HG02943 (cell line): Measurements from ENCODE around the gene GAP43.
"Not testable (repeated sequence)": the region's sequence is repeated elsewhere in the genome, so short reads cannot be mapped to it uniquely, and the experiment has no call there.

Source experiments
- ATAC-seq: cut with Tn5 transposase; IDR thresholded peaks from one replicate; pipeline ENCODE4 v1.9.1; 2021; ENCODE audit warnings: mild to moderate bottlenecking, low read depth, moderate library complexity; ENCODE audit not compliant: unreplicated experiment

GAP43 gene

GRCh38 chr3:115741650-115742049 lies 118.3 kb downstream of the GAP43 start:
- no peak for ATAC-seq

DNA sequence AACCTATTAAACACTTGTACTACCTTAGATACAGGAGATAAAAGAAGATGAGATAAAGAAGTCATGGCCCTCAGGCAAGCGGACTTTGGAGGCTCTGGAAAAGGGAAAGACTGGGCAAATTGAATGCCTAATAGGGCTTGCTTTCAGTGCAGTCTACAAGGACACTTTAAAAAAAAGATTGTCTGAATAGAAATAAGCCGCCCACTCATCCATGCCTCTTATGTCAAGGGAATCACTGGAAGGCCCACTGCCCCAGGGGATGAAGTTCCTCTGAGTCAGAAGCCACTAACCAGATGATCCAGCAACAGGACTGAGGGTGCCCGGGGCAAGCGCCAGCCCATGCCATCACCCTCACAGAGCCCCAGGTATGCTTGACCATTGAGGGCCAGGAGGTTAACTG lies 121.2 kb downstream of the GAP43 start:
- ATAC-seq: not testable (repeated sequence)

DNA sequence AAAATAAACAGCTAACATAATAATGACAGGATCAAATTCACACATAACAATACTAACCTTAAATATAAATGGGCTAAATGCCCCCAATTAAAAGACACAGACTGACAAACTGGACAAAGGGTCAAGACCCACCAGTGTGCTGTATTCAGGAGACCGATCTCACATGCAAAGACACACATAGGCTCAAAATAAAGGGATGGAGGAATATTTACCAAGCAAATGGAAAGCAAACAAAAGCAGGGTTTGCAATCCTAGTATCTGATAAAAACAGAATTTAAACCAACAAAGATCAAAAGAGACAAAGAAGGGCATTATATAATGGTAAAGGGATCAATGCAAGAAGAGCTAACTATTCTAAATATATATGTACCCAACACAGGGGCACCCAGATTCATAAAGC lies 129.7 kb downstream of the GAP43 start:
- ATAC-seq: not testable (repeated sequence)

GRCh38 chr3:115758076-115758763 lies 134.9 kb downstream of the GAP43 start:
- ATAC-seq: no peak

GRCh38 chr3:115760716-115761115 lies 137.4 kb downstream of the GAP43 start:
- ATAC-seq: no peak

GRCh38 chr3:115761927-115762305 lies 138.6 kb downstream of the GAP43 start:
- no peak for ATAC-seq

GRCh38 chr3:115766587-115767482 lies 143.5 kb downstream of the GAP43 start:
- no peak for ATAC-seq

GRCh38 chr3:115768661-115769060 lies 145.4 kb downstream of the GAP43 start:
- no peak for ATAC-seq
